ENCODE measurements around the gene PROSER1. TPM values are rescaled to one million over a fixed set of nuclear protein-coding genes. Genes with fewer than 3 reads are reported as not detected.

PROSER1 gene
- total RNA-seq, 2 experiments from 2014 or later, result 88.7 to 108 TPM

GRCh38 chr13:39049274-39049673, 11.4 kb upstream of the PROSER1 start:
- intact Hi-C loops (cut with micrococcal nuclease), result no loop called here
- CTCF ChIA-PET, result interaction anchor here (1.1 to 2.7 kb wide), 4 partner anchors 31 to 628 kb away, joined by 4 to 13 read pairs (median 5); no protein-coding TSS in a partner anchor
- Mint-ChIP-seq H3K9me3 (no peaks in the 10 kb centered on the region), H3K36me3 (ENCODE audit: low read depth) (peaks cover 18% of the 10 kb centered on the region), H3K4me1 (ENCODE audit: low read depth) (peaks cover 4% of the 10 kb centered on the region), H3K27ac (peak overlapping the region; percentile 18), H3K4me3 (no peak overlapping the region), H3K27me3 (no peaks in the 10 kb centered on the region)
- no peak for DNase-seq
- TF ChIP-seq CTCF (IDR thresholded peaks at IDR 0.05), result no peak
- POLR2A ChIA-PET, result no interaction called here
- ATAC-seq, result no peak

- Mint-ChIP-seq H3K36me3 (ENCODE audit: low read depth) (peaks cover 20% of the 10 kb centered on the region), H3K9me3 (no peaks in the 10 kb centered on the region), H3K27me3 (no peaks in the 10 kb centered on the region), H3K27ac (peak overlapping the region; percentile 18), H3K4me1 (ENCODE audit: low read depth) (peaks cover 4% of the 10 kb centered on the region), H3K4me3 (no peak overlapping the region)
- ChIA-PET CTCF (interaction anchor here (0.6 to 2.7 kb wide), 6 partner anchors 23 to 629 kb away, joined by 3 to 13 read pairs (median 4); no protein-coding TSS in a partner anchor), POLR2A (no interaction called here)
- DNase-seq, result no peak
- no peak for ATAC-seq
- TF ChIP-seq CTCF (IDR thresholded peaks at IDR 0.05), result no peak
- intact Hi-C loops (cut with micrococcal nuclease), result no loop called here
These were observed 10.9 kb upstream of the PROSER1 start for GRCh38 chr13:39048806-39049205.

GRCh38 chr13:39047560-39047959, 9.7 kb upstream of the PROSER1 start:
- POLR2A ChIA-PET, result interaction anchor here (1.8 kb wide), 1 partner anchor 9 kb away, joined by 6 read pairs; the partner anchor contains the start of genes NHLRC3 and PROSER1
- no peak for ATAC-seq

GRCh38 chr13:39044536-39044935, 6.6 kb upstream of the PROSER1 start:
- no peak for TF ChIP-seq CTCF (IDR thresholded peaks at IDR 0.05)
- no peak overlapping the region for H3K4me3 Mint-ChIP-seq
- ChIA-PET CTCF (no interaction called here), POLR2A (no interaction called here)
- peaks cover 36% of the 10 kb centered on the region for H3K36me3 Mint-ChIP-seq (ENCODE audit: low read depth)
- no peaks in the 10 kb centered on the region for H3K27me3 Mint-ChIP-seq
- ATAC-seq, result no peak
- no peak for DNase-seq
- peak overlapping the region; percentile 33 for H3K27ac Mint-ChIP-seq
- intact Hi-C loops (cut with micrococcal nuclease), result no loop called here
- H3K9me3 Mint-ChIP-seq, result no peaks in the 10 kb centered on the region
- peaks cover 23% of the 10 kb centered on the region for H3K4me1 Mint-ChIP-seq (ENCODE audit: low read depth)

More at GRCh38 chr13:39047560-39047959, 9.7 kb upstream of the PROSER1 start:
- peaks cover 22% of the 10 kb centered on the region for H3K36me3 Mint-ChIP-seq (ENCODE audit: low read depth)
- no peak for TF ChIP-seq CTCF (IDR thresholded peaks at IDR 0.05)
- H3K9me3 Mint-ChIP-seq, result no peaks in the 10 kb centered on the region
- H3K4me1 Mint-ChIP-seq (ENCODE audit: low read depth), result peaks cover 6% of the 10 kb centered on the region
- H3K27ac Mint-ChIP-seq, result no peak overlapping the region
- CTCF ChIA-PET, result interaction anchor here (1.2 to 2.7 kb wide), 4 partner anchors 22 to 568 kb away, joined by 4 to 13 read pairs (median 4); no protein-coding TSS in a partner anchor
- no peaks in the 10 kb centered on the region for H3K27me3 Mint-ChIP-seq
- H3K4me3 Mint-ChIP-seq, result no peak overlapping the region
- intact Hi-C loops (cut with micrococcal nuclease), result no loop called here
- no peak for DNase-seq

- Mint-ChIP-seq H3K27ac (no peak overlapping the region), H3K36me3 (ENCODE audit: low read depth) (peaks cover 43% of the 10 kb centered on the region), H3K9me3 (no peaks in the 10 kb centered on the region), H3K4me3 (peak overlapping the region; percentile 100), H3K4me1 (ENCODE audit: low read depth) (peaks cover 30% of the 10 kb centered on the region), H3K27me3 (no peaks in the 10 kb centered on the region)
- ATAC-seq, result no peak
- no peak for DNase-seq
- intact Hi-C loops (cut with micrococcal nuclease), result no loop called here
- TF ChIP-seq CTCF (IDR thresholded peaks at IDR 0.05), result no peak
- ChIA-PET CTCF (no interaction called here), POLR2A (no interaction called here)
These were observed 2.3 kb upstream of the PROSER1 start for GRCh38 chr13:39040206-39040605.
